Tibial nerve (tissue), 4 donors: ENCODE data around the gene RTN4. TPM values are rescaled to one million over a fixed set of nuclear protein-coding genes. Genes with fewer than 3 reads are reported as not detected.

Source experiments
- DNase-seq, 2 donors: peaks; one replicate each; pipeline ENCODE4 v3.0.0-alpha.2; 2019; ENCODE audit warnings: low spot score in 2 of 2
- H3K27ac ChIP-seq, 4 donors: fragments of 200-600 bp; sonication (generic) in 3 of 4; one replicate each; pipeline ENCODE4 v1.5.1; 2017 to 2019; ENCODE audit warnings: mild to moderate bottlenecking in 1 of 4
- H3K27me3 ChIP-seq, 2 donors: fragments of 200-600 bp; sonication (generic) in 1 of 2; one replicate each; pipeline versions ENCODE4 v1.5.1 to v1.6.0; 2017 to 2019
- H3K36me3 ChIP-seq, 3 donors: fragments of 200-600 bp; sonication (generic); one replicate each; pipeline ENCODE4 v1.5.1; 2018 to 2019
- H3K4me1 ChIP-seq, 4 donors: fragments of 200-600 bp; sonication (generic) in 3 of 4; one replicate each; pipeline ENCODE4 v1.5.1; 2017 to 2019
- H3K4me3 ChIP-seq, 4 donors: fragments of 200-600 bp; sonication (generic) in 3 of 4; one replicate each; pipeline ENCODE4 v1.5.1; 2017 to 2019; ENCODE audit warnings: mild to moderate bottlenecking in 1 of 4, moderate library complexity in 1 of 4
- H3K9me3 ChIP-seq, 4 donors: fragments of 200-600 bp; sonication (generic) in 3 of 4; one replicate each; pipeline ENCODE4 v1.5.1; 2017 to 2019
- EP300 ChIP-seq, 2 donors: sonication (generic); formaldehyde crosslinking; IDR thresholded peaks; one replicate each; pipeline ENCODE4 v1.6.1; 2017; ENCODE audit warnings: antibody characterized with exemption in 2 of 2, mild to moderate bottlenecking in 1 of 2
- POLR2A ChIP-seq, 2 donors: fragments of 450-650 bp; IDR thresholded peaks; one replicate each; pipeline ENCODE4 v1.6.1; 2017; ENCODE audit warnings: antibody characterized with exemption in 2 of 2, mild to moderate bottlenecking in 2 of 2, moderate library complexity in 2 of 2
- whole genome bisulfite sequencing, 2 donors: methylation state at CpG; one replicate each; pipeline ENCODE4 v1.1.5; 2018; 5-methylcytosine and 5-hydroxymethylcytosine counted together
- total RNA-seq, 4 donors: library from RNA; depleted of rRNA; stranded (reverse); fragments of >200 nt; gene quantifications; one replicate each; pipeline ENCODE4 v1.1.0, GENCODE V29; 2016
- TF ChIP-seq, protein P1 (sequence below), 5 experiments: fragments of 200-600 bp in 3 of 5; fragments of 450-650 bp in 2 of 5; sonication (generic) in 3 of 5; IDR thresholded peaks; one replicate each; pipeline ENCODE4 v1.5.1; 2016 to 2019; ENCODE audit warnings: antibody characterized with exemption in 5 of 5, mild to moderate bottlenecking in 3 of 5, moderate library complexity in 2 of 5

The RTN4 gene
- total RNA-seq, 4 donors from 2014 or later, result 232 to 245 (median 243) TPM

DNA sequence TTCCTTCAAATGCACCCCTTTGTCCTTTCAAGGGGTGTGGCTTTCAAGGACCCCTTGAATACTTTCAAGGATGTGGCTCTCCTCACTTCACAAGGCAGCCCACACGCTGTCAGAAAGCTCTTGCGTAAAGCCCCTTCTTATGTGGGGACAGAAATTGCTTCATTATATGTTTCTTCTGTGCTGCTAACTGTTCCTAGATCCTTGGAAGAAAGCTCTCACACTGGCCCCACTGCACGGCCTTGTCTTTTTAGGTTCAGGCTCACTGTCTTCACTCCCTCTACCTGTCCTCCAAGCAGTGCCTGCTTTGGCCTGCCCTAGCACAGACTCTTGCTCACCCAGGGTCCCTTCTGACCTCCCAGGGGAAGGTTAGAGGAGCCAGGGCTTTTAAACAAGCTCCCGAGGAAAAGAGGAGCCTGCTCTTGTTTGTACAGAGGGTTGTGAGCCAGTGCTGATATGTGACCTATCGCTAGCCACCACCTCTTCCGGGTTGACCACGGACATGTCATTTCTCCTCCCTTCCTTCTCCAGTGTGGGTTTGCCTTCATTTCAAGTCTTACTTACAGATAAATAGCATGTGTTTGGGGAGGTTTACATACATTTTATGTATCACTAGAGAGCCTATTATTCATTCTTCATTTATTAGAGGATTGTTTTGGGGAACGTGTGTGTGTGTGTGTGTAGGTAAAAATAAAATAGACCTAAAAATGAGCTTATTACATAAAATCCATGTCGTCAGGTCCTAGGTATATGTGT is 94.7 kb downstream of the RTN4 start:
- H3K27ac ChIP-seq, result no peak overlapping the region
- DNase-seq, result no peak
- no peak overlapping the region for H3K4me3 ChIP-seq
- no peaks in the 10 kb centered on the region for H3K4me1 ChIP-seq
- TF ChIP-seq, protein P1, sequence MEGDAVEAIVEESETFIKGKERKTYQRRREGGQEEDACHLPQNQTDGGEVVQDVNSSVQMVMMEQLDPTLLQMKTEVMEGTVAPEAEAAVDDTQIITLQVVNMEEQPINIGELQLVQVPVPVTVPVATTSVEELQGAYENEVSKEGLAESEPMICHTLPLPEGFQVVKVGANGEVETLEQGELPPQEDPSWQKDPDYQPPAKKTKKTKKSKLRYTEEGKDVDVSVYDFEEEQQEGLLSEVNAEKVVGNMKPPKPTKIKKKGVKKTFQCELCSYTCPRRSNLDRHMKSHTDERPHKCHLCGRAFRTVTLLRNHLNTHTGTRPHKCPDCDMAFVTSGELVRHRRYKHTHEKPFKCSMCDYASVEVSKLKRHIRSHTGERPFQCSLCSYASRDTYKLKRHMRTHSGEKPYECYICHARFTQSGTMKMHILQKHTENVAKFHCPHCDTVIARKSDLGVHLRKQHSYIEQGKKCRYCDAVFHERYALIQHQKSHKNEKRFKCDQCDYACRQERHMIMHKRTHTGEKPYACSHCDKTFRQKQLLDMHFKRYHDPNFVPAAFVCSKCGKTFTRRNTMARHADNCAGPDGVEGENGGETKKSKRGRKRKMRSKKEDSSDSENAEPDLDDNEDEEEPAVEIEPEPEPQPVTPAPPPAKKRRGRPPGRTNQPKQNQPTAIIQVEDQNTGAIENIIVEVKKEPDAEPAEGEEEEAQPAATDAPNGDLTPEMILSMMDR (IDR thresholded peaks at IDR 0.05), result no peak
- TF ChIP-seq POLR2A (IDR thresholded peaks at IDR 0.05) (no peak), EP300 (IDR thresholded peaks at IDR 0.05) (no peak)
- H3K9me3 ChIP-seq, result no peaks in the 10 kb centered on the region
- 72 to 73% methylated on average over 9 of the region's 9 CpGs for WGBS, 2 donors
- H3K27me3 ChIP-seq, result no peaks in the 10 kb centered on the region
- no peaks in the 10 kb centered on the region for H3K36me3 ChIP-seq

DNA sequence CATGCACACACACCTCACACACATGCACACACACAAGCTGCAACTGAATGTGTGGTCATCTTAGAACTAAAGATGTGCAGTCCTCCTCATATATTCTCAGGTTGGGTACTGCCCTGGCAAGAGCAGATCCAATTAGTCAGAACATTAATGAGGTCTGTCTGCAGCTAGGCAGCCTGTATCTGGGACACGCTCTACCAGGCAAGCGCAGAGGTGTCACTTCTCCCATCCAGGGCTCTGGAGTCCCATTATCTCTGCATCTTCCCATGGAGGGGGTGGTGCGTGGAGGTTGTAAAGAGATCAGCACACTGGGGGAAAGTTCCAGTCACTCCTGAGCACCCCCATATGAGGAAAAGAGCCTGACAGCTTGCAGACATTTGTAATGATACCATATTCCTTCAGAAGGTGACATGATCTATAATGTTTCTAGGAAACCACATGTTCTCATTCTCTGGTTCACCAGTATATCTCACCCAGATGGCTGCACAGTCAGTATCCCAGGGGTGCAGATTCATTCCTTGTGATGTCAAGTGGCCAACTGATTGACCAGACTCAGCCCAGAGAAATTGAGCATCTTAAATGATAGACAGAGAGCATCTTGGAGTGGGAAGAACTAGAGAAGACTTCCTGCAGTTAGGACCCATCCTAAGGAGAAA is 95.4 kb downstream of the RTN4 start:
- no peaks in the 10 kb centered on the region for H3K36me3 ChIP-seq
- no peak for DNase-seq
- no peaks in the 10 kb centered on the region for H3K4me1 ChIP-seq
- TF ChIP-seq EP300 (IDR thresholded peaks at IDR 0.05), result no peak
- TF ChIP-seq, protein P1 (IDR thresholded peaks at IDR 0.05), result no peak
- H3K4me3 ChIP-seq, result no peak overlapping the region
- H3K9me3 ChIP-seq, result no peaks in the 10 kb centered on the region
- H3K27me3 ChIP-seq, result no peaks in the 10 kb centered on the region
- 94 to 97% methylated on average over 3 of the region's 3 CpGs for WGBS, 2 donors
- H3K27ac ChIP-seq, result no peak overlapping the region

DNA sequence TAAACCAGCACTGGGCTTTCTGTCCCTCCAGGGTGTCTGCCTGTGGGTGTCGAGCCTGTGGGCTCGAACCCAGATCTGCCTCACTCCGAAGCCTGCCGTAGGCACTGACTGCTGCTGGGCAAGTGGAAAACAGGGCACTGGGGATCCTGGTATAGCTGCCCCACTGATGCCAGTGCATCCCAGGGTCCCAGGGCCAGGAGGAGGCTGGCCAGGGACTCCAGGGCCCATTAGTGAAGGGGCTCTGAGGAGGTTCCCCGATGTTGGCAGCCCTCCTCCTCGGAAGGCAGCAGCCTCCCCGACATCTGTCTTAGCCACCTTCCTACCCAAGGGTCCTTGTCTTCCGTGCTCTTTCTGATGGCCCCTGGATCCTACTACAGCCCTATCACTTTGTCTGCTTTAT is 96.1 kb downstream of the RTN4 start:
- Histone ChIP-seq H3K27ac (no peak overlapping the region), H3K36me3 (no peaks in the 10 kb centered on the region), H3K4me1 (no peaks in the 10 kb centered on the region), H3K27me3 (no peaks in the 10 kb centered on the region), H3K9me3 (no peaks in the 10 kb centered on the region), H3K4me3 (no peak overlapping the region)
- no peak for DNase-seq
- 84 to 85% methylated on average over 4 to 8 of the region's 8 CpGs for WGBS, 2 donors
- TF ChIP-seq EP300 (IDR thresholded peaks at IDR 0.05) (no peak), POLR2A (IDR thresholded peaks at IDR 0.05) (no peak)
- TF ChIP-seq, protein P1 (IDR thresholded peaks at IDR 0.05), result no peak

- WGBS, 2 donors, result 48 to 53% methylated on average over 9 of the region's 9 CpGs
- Histone ChIP-seq H3K27me3 (no peaks in the 10 kb centered on the region), H3K4me3 (no peak overlapping the region), H3K9me3 (no peaks in the 10 kb centered on the region), H3K4me1 (peaks cover 0 to 5% (median 0%) of the 10 kb centered on the region in 4 donors), H3K27ac (no peak overlapping the region), H3K36me3 (no peaks in the 10 kb centered on the region)
- DNase-seq, result no peak
- TF ChIP-seq, protein P1 (IDR thresholded peaks at IDR 0.05), result no peak
- TF ChIP-seq POLR2A (IDR thresholded peaks at IDR 0.05) (no peak), EP300 (IDR thresholded peaks at IDR 0.05) (no peak)
Observed at GRCh38 chr2:54952978-54953456, 97.2 kb downstream of the RTN4 start.

GRCh38 chr2:54952425-54952824 is 97.8 kb downstream of the RTN4 start:
- WGBS, 2 donors, result 64 to 77% methylated on average over 5 of the region's 5 CpGs

More at GRCh38 chr2:54952425-54952824, 97.8 kb downstream of the RTN4 start:
- Histone ChIP-seq H3K27ac (no peak overlapping the region), H3K4me3 (no peak overlapping the region), H3K4me1 (peaks cover 0 to 11% (median 0%) of the 10 kb centered on the region in 4 donors), H3K9me3 (no peaks in the 10 kb centered on the region), H3K36me3 (no peaks in the 10 kb centered on the region), H3K27me3 (no peaks in the 10 kb centered on the region)
- no peak for TF ChIP-seq EP300 (IDR thresholded peaks at IDR 0.05)
- TF ChIP-seq POLR2A (IDR thresholded peaks at IDR 0.05), result no peak
- TF ChIP-seq, protein P1 (IDR thresholded peaks at IDR 0.05), result no peak
- DNase-seq, result no peak
